Left lung (tissue), 14 donors: Measurements from ENCODE around the gene CCT8. TPM values are rescaled to one million over a fixed set of nuclear protein-coding genes. Genes with fewer than 3 reads are reported as not detected.

ENCODE experiments used
- ATAC-seq: fragments of 200-7000 bp; cut with Tn5 transposase; one replicate; pipeline ENCODE4 v1.9.1; 2020; ENCODE audit warnings: moderate library complexity
- DNase-seq, 4 donors: peaks; one replicate each; pipeline ENCODE4 v3.0.0-alpha.2; 2013 to 2020
- H3K27ac ChIP-seq, 2 donors: fragments of 200-600 bp; sonication (generic) in 1 of 2; one replicate each; pipeline versions ENCODE4 v1.5.0 to v1.8.0; 2020 to 2021
- H3K27me3 ChIP-seq, 2 donors: fragments of 200-600 bp; sonication (generic) in 1 of 2; one replicate each; pipeline versions ENCODE4 v1.5.0 to v1.8.0; 2020 to 2021
- H3K36me3 ChIP-seq, 2 donors: fragments of 200-600 bp; sonication (generic) in 1 of 2; one replicate each; pipeline versions ENCODE4 v1.5.0 to v1.8.0; 2020 to 2021
- H3K4me1 ChIP-seq, 2 donors: fragments of 200-600 bp; one replicate each; pipeline ENCODE4 v1.8.0; 2021
- H3K4me3 ChIP-seq, 2 donors: fragments of 200-600 bp; sonication (generic) in 1 of 2; one replicate each; pipeline versions ENCODE4 v1.5.0 to v1.8.0; 2020 to 2021; ENCODE audit warnings: mild to moderate bottlenecking in 1 of 2
- H3K9me3 ChIP-seq, 2 donors: fragments of 200-600 bp; sonication (generic) in 1 of 2; one replicate each; pipeline versions ENCODE4 v1.5.0 to v1.8.0; 2020 to 2021
- CTCF ChIP-seq, 2 donors: fragments of 200-600 bp; sonication (generic) in 1 of 2; IDR thresholded peaks; one replicate each; pipeline versions ENCODE4 v1.5.0 to v1.8.0; 2021; ENCODE audit warnings: antibody characterized with exemption in 2 of 2
- intact Hi-C, 2 donors: fragments of 100-400 bp; cut with DNase I; formaldehyde crosslinking; loops; one replicate each; pipeline versions ENCODE4 v1.11.2 to v1.14.2; 2022
- long read RNA-seq, 12 donors: library from polyadenylated mRNA in 2 of 12; unstranded in 2 of 12; transcript quantifications; one replicate each; pipeline ENCODE4 v2.0.0 and lab custom pipeline, GENCODE V29; 2019 to 2026
- polyA plus RNA-seq, 6 donors: library from polyadenylated mRNA; unstranded; fragments of 120-200 nt; gene quantifications; one replicate each; pipeline ENCODE4 v1.2.1, GENCODE V29; 2013; ENCODE audit not compliant: insufficient read length in 6 of 6
- total RNA-seq, 2 donors: library from RNA; stranded (reverse); fragmentation: NEBNext Ultra II Directional; extraction: Animal tissue kit (Norgen Biotek cat#: 25700); gene quantifications; one replicate each; pipeline ENCODE4 v1.2.1, GENCODE V29; 2021
- donor health status: DM: no; HTN: yes; CAD: no.
- donor health status: DM: no; HTN: no; CAD: no.

Gene CCT8
- 100 to 1,000 TPM; 111 to 149 TPM for total RNA-seq
- polyA plus RNA-seq: 100 to 1,000 TPM; 197 to 259 (median 243) TPM
- long read RNA-seq, donor 1, transcript CCT8-201 (15 exons, 2,005 nt): major isoform, 48 of 142 reads
- long read RNA-seq, donor 1, partial matches to known transcripts: 81 of 142 reads
- long read RNA-seq, donor 1, other reads (novel, unspliced or antisense): 9 of 142 reads
- long read RNA-seq, donor 2, transcript CCT8-210 (5 exons, 1,326 nt): minor isoform, 5 of 130 reads
- long read RNA-seq, donor 2, transcript CCT8-201 (15 exons, 2,005 nt): major isoform, 58 of 130 reads
- long read RNA-seq, donor 2, partial matches to known transcripts: 62 of 130 reads
- long read RNA-seq, donor 2, other reads (novel, unspliced or antisense): 5 of 130 reads
- long read RNA-seq, donor 3, transcript CCT8-201 (15 exons, 2,005 nt): major isoform, 66 of 150 reads
- long read RNA-seq, donor 3, partial matches to known transcripts: 74 of 150 reads
- long read RNA-seq, donor 3, other reads (novel, unspliced or antisense): 5 of 150 reads
- long read RNA-seq, donor 4, transcript CCT8-201 (15 exons, 2,005 nt): major isoform, 99 of 125 reads
- long read RNA-seq, donor 4, partial matches to known transcripts: 16 of 125 reads
- long read RNA-seq, donor 4, other reads (novel, unspliced or antisense): 9 of 125 reads
- long read RNA-seq, donor 5, transcript CCT8-201 (15 exons, 2,005 nt): major isoform, 50 of 145 reads
- long read RNA-seq, donor 5, partial matches to known transcripts: 88 of 145 reads
- long read RNA-seq, donor 5, other reads (novel, unspliced or antisense): 5 of 145 reads
- long read RNA-seq, donor 6, transcript CCT8-201 (15 exons, 2,005 nt): major isoform, 42 of 149 reads
- long read RNA-seq, donor 6, partial matches to known transcripts: 91 of 149 reads
- long read RNA-seq, donor 6, other reads (novel, unspliced or antisense): 13 of 149 reads
- long read RNA-seq, donor 7, transcript CCT8-210 (5 exons, 1,326 nt): minor isoform, 5 of 64 reads
- long read RNA-seq, donor 7, transcript CCT8-201 (15 exons, 2,005 nt): major isoform, 34 of 64 reads
- long read RNA-seq, donor 7, partial matches to known transcripts: 19 of 64 reads
- long read RNA-seq, donor 7, other reads (novel, unspliced or antisense): 6 of 64 reads
- long read RNA-seq, donor 8, transcript CCT8-201 (15 exons, 2,005 nt): major isoform, 55 of 96 reads
- long read RNA-seq, donor 8, partial matches to known transcripts: 39 of 96 reads
- long read RNA-seq, donor 8, other reads (novel, unspliced or antisense): 0 of 96 reads
- long read RNA-seq, donor 9: 0 reads
- long read RNA-seq, donor 10, transcript CCT8-201 (15 exons, 2,005 nt): major isoform, 79 of 99 reads
- long read RNA-seq, donor 10, partial matches to known transcripts: 9 of 99 reads
- long read RNA-seq, donor 10, other reads (novel, unspliced or antisense): 11 of 99 reads
- long read RNA-seq, donor 11, transcript CCT8-201 (15 exons, 2,005 nt): major isoform, 39 of 115 reads
- long read RNA-seq, donor 11, partial matches to known transcripts: 68 of 115 reads
- long read RNA-seq, donor 11, other reads (novel, unspliced or antisense): 5 of 115 reads
- long read RNA-seq, donor 12, transcript CCT8-201 (15 exons, 2,005 nt): major isoform, 55 of 112 reads
- long read RNA-seq, donor 12, partial matches to known transcripts: 42 of 112 reads
- long read RNA-seq, donor 12, other reads (novel, unspliced or antisense): 10 of 112 reads

- H3K27me3 ChIP-seq: no peaks in the 10 kb centered on the region
- ATAC-seq (peak; percentile 95), DNase-seq (peak; percentile 98 to 100 (median 100))
- intact Hi-C loops: no loop called here
- H3K4me1 ChIP-seq: peaks cover 24 to 44% of the 10 kb centered on the region in 2 donors
- peak within 1 kb of the TSS; percentile 85 to 95 for H3K4me3 ChIP-seq
- peak within 1 kb of the TSS; percentile 87 to 93 for H3K27ac ChIP-seq
- H3K36me3 ChIP-seq: peaks cover 0 to 20% of the 10 kb centered on the region in 2 donors
- no peak for TF ChIP-seq CTCF (IDR thresholded peaks at IDR 0.05)
- H3K9me3 ChIP-seq: no peaks in the 10 kb centered on the region
Observed at GRCh38 chr21:29073222-29074006, at the start of gene CCT8. CCT8 (minus strand) TSS chr21:29073648; CDS start chr21:29073590, 58 bp downstream.

GRCh38 chr21:29121759-29122158 lies 48.3 kb upstream of the CCT8 start:
- no peaks in the 10 kb centered on the region for H3K36me3 ChIP-seq
- H3K27ac ChIP-seq: no peak overlapping the region
- no peaks in the 10 kb centered on the region for H3K4me1 ChIP-seq
- DNase-seq (no peak), ATAC-seq (no peak)
- no peaks in the 10 kb centered on the region for H3K9me3 ChIP-seq
- H3K27me3 ChIP-seq: no peaks in the 10 kb centered on the region
- intact Hi-C loops: no loop called here
- H3K4me3 ChIP-seq: no peak overlapping the region
- TF ChIP-seq CTCF (IDR thresholded peaks at IDR 0.05): no peak

- Histone ChIP-seq H3K27me3 (no peaks in the 10 kb centered on the region), H3K9me3 (no peaks in the 10 kb centered on the region), H3K27ac (no peak overlapping the region), H3K4me1 (no peaks in the 10 kb centered on the region), H3K4me3 (no peak overlapping the region), H3K36me3 (no peaks in the 10 kb centered on the region)
- no peak for ATAC-seq
- no peak for DNase-seq
- intact Hi-C loops: no loop called here
- TF ChIP-seq CTCF (IDR thresholded peaks at IDR 0.05): no peak
Observed at GRCh38 chr21:29117372-29117955, 44.0 kb upstream of the CCT8 start.

GRCh38 chr21:29115899-29116298 lies 42.5 kb upstream of the CCT8 start:
- no peaks in the 10 kb centered on the region for H3K27me3 ChIP-seq
- no peaks in the 10 kb centered on the region for H3K4me1 ChIP-seq
- ATAC-seq: no peak
- no peak overlapping the region for H3K4me3 ChIP-seq
- H3K36me3 ChIP-seq: no peaks in the 10 kb centered on the region
- H3K27ac ChIP-seq: no peak overlapping the region
- DNase-seq: no peak
- H3K9me3 ChIP-seq: no peaks in the 10 kb centered on the region
- intact Hi-C loops: no loop called here
- no peak for TF ChIP-seq CTCF (IDR thresholded peaks at IDR 0.05)
